OCI-M1 (cell line): ENCODE data around the gene FCN3.
"Not testable (repeated sequence)": the region's sequence is repeated elsewhere in the genome, so short reads cannot be mapped to it uniquely, and the experiment has no call there.

Experiments used
- DNase-seq: peaks from one replicate; lab custom pipeline; 2025; lab: John Stamatoyannopoulos, UW

FCN3 gene

GRCh38 chr1:27374362-27375086, at the start of gene FCN3:
Gene FCN3 (minus strand): TSS chr1:27374824. CDS start chr1:27374818, 6 bp downstream.
- DNase-seq, result no peak

- DNase-seq, result no peak
These were observed 49.1 kb upstream of the FCN3 start for GRCh38 chr1:27423709-27424108.

GRCh38 chr1:27418326-27419185, 43.9 kb upstream of the FCN3 start:
- DNase-seq, result no peak

- DNase-seq, result no peak
These were observed 43.1 kb upstream of the FCN3 start for GRCh38 chr1:27417713-27418112.

DNA sequence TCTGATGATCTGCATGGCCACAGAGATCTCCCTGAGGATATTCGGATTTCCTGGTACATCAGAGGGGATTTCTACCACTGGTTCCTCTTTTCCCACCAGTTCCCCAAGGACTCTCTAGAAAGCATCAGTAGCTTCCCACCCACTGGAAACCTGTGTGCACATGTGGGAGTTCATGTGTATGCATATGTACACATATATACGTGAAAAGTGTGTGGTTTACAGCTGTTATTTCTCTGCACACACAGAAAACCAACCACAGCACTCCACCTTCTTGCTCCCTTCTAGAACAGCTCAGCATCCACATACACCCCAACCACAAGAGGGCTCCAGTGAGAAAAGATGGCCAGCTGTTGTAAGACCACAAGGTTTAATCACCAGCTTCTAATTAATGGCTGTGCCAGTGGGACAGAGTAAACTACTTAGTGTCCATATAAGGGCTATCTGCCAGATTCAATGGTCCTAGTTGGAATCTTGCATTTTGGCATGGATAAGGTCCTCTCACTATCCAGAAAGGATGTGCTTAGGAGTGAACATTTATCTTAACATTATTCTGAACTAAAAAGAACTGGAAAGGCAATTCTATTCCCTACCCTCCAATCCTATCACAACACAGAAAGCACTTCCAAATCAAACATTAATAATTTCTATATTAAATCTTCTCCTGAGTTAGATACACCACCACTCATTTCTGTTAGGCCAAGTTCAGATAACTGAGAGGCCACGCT, 41.9 kb upstream of the FCN3 start:
- DNase-seq, result peak; percentile 76

DNA sequence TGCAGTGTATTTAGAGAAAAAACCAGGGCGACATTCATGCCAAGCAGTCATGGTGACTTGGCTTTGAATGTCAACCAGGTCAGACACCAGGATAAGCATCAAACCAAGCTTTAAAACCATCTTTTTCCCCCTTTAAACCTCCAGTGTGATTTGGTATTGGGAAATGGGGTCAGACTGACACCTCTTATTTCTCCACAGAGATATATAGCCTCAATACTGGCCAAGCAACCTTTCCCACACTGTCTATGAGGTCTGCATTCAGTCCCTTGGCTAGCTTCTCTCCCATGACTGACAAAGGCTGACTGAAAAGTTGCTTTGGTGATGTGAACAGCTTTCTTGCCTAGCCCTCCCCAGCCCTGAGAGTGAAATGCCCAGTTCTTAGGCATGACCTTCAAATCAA, 39.5 kb upstream of the FCN3 start:
- no peak for DNase-seq

DNA sequence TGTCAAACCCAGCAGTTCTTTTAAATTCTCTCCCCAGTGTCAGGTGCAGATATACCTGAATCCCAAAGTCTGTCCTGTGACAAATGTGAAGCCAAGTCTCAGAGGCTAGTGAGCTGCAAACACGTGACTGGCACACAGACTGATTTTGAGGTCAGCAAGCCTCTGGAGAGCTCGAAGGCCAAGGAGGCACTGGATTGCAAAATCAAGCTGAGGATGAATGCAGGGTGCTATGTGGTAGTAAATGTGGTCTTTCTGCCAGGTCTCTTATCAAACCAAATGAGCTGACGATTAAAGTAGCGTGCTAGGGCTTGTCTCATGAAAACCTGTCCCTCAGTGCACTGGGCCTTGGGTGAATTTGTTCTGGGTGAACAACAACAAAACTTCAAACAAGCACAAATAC, 38.4 kb upstream of the FCN3 start:
- no peak for DNase-seq

DNA sequence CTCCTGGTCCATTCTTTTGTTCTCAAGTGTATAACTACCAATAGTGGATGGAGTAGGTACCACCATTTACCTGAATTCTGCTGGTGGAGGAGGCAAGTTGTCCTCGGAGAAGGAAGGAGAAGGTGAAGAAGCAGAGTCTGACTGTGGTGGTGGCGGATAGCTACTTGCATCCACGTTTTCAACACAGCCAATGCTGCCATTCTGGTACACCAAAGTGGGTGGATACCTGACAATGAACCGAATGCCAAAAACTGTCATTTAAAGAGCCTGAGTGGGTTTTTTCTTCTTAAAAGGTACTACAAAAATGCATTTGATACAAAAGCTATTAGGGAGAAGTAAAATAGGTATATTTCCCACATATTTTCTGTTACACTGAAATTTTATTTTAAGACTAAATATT, 37.9 kb upstream of the FCN3 start:
- no peak for DNase-seq

DNA sequence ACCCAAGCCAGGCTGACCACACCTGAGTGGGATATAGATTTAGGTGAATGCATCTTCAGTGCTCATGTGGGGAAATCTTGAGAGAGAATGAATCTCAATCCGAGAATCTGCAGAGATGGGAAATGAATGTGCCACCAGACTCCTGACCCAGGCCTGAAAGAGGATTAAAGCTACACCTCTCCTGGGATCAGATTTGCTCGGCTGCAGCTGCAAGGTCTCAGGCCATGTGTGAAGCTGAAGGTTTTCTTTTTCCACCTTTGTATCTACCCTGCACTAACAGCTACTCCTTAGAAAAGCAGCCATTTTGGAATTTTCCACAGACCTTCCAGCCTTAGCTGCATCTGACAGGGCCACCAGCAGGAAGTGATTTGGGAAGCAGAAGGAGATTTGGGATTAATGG, 36.1 kb upstream of the FCN3 start:
- no peak for DNase-seq

GRCh38 chr1:27409669-27410068, 35.0 kb upstream of the FCN3 start:
- no peak for DNase-seq

GRCh38 chr1:27408151-27408550, 33.5 kb upstream of the FCN3 start:
- no peak for DNase-seq

DNA sequence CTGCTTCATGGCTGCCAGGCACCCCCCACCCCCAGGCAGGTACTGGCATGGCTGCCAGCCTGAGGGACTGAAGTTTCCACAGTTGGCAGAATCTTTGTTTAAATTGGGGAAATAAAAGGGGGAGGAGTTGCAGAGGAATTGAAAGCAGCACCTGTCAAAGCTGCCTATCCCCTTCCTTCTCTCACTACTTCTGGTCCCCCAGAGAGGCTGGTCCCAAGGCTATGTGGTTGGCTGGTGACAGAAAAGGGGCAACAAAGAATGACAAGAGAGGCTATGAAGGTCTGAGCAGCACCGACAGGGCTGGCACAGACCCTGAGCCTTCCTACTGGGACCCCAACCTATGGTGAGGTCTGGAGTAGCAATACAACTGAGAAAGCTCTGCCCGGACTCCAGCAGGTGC, 32.2 kb upstream of the FCN3 start:
- not testable (repeated sequence) for DNase-seq

DNA sequence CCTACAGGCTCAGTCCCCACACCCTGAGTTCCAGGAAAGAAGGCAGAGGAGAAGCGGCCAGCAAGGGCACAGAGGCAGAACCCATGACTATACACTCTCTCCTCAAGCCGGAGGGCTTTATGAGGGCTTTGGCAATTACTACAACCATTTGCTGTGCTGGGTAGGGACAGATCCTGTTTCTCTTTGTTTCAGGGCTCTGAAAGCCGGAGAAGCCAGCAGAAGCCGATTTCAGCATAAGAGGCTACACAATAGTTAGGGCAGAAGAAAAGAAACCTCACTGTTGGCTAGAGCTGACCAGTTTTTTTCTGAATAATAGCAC, 31.7 kb upstream of the FCN3 start:
- no peak for DNase-seq

DNA sequence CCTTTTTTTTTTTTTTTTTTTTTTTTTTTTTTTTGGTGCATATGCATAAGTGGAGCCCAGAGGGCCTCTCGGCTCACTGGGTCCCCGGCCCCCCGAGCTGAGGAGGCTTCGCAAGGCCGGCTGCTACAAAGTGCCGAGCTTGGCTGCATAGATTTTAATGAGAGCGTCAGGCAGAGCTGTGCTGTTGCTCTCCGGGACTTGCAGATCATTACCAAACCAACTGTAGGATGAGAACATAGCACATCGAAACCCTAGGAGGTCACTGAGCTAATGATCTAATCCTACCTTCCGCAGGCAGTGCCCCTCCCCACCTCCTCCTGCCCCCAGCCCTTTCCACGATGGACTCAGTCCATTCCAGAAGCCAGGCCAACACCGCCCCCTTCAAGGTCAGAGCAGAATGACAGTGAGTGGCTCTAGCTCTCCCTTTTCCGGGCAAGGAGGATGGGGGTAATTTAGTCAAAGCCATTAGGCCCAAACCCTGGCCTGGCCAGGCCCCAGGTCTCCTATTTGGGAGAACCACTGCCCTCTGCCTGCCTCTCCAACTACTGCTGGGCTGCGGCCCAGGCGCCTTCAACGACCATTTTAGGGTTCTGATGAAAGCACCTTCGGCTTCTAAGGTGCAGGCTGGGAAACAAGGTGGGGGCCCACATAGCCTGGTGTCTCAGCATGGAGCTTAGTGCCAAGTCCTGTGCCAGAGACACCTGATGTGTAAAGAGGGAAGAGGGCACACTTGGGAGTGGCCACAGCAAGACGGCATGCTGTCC, 31.2 kb upstream of the FCN3 start:
- not testable (repeated sequence) for DNase-seq

DNA sequence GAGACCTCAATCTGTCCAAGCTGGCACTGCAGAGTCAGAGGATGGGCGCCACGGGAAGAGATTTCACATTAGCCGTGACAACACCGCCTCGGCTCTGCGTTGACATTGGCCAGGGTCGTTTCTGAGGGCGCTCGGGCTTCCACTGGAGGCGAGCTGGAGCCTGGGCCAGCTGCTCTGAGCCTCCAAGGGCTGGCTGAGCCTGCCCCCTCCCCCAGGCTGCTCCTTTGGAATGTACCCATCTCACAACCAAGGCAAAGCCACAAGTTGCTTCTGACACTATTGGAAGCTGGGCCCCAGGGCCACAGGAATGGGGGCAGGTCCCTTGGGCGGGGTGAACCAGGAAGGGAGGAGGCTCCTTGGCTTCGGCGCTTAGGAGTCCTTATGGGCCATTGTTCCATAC, 30.4 kb upstream of the FCN3 start:
- no peak for DNase-seq

- no peak for DNase-seq
These were observed 29.3 kb upstream of the FCN3 start for GRCh38 chr1:27403931-27404330.

GRCh38 chr1:27403065-27403726, 28.6 kb upstream of the FCN3 start:
- peak; percentile 16 for DNase-seq

GRCh38 chr1:27402349-27402754, 27.7 kb upstream of the FCN3 start:
- peak; percentile 22 for DNase-seq

GRCh38 chr1:27400963-27401341, 26.3 kb upstream of the FCN3 start:
- no peak for DNase-seq

- no peak for DNase-seq
These were observed 25.7 kb upstream of the FCN3 start for GRCh38 chr1:27400082-27400962.
